Neuronal stem cell (in vitro differentiated cells): ENCODE results near the gene PAM.

Source experiments
- DNase-seq: peaks from one replicate; pipeline ENCODE4 v3.0.0-alpha.2; 2013; ENCODE audit warnings: low spot score
- H2AFZ ChIP-seq: one replicate; pipeline ENCODE4 v1.6.1; 2013; ENCODE audit warnings: mild to moderate bottlenecking, low read length, inconsistent platforms
- H2AK5ac ChIP-seq: 2 replicates; pipeline ENCODE4 v1.6.1; 2013; ENCODE audit warnings: low read depth, mild to moderate bottlenecking, inconsistent platforms, low read length, moderate library complexity, mixed read lengths
- H2BK120ac ChIP-seq: 2 replicates; pipeline ENCODE4 v1.6.1; 2013; ENCODE audit warnings: low read depth, mild to moderate bottlenecking, inconsistent platforms, low read length, moderate library complexity, mixed read lengths
- H2BK12ac ChIP-seq: one replicate; pipeline ENCODE4 v1.6.1; 2013; ENCODE audit warnings: low read length, inconsistent platforms
- H2BK15ac ChIP-seq: 2 replicates; pipeline ENCODE4 v1.6.1; 2013; ENCODE audit warnings: mild to moderate bottlenecking, low read length, inconsistent platforms, mixed read lengths
- H2BK5ac ChIP-seq: one replicate; pipeline ENCODE4 v1.6.1; 2013; ENCODE audit warnings: inconsistent platforms, mild to moderate bottlenecking, low read length, moderate library complexity
- H3K14ac ChIP-seq: one replicate; pipeline ENCODE4 v1.6.1; 2013; ENCODE audit warnings: low read length, inconsistent platforms
- H3K18ac ChIP-seq: 2 replicates; pipeline ENCODE4 v1.6.1; 2013; ENCODE audit warnings: low read length, inconsistent platforms
- H3K23ac ChIP-seq: 2 replicates; pipeline ENCODE4 v1.6.1; 2013; ENCODE audit warnings: low read depth, mild to moderate bottlenecking, mixed read lengths, low read length, inconsistent platforms; ENCODE audit not compliant: poor library complexity
- H3K27ac ChIP-seq: replicated peaks from 3 replicates; pipeline ENCODE4 v1.5.1; 2013; ENCODE audit warnings: low read length, inconsistent platforms
- H3K27me3 ChIP-seq, 3 experiments: 2 replicates each; pipeline ENCODE4 v1.6.1; 2013; ENCODE audit warnings: low read length in 3 of 3, mild to moderate bottlenecking in 2 of 3, inconsistent platforms in 1 of 3, low read depth in 1 of 3, mixed read lengths in 1 of 3, moderate library complexity in 1 of 3; ENCODE audit not compliant: control insufficient read depth in 3 of 3, insufficient read depth in 3 of 3
- H3K36me3 ChIP-seq, 2 donors: replicated peaks in 1 of 2; 2 replicates each; pipeline ENCODE4 v1.6.1; 2013; ENCODE audit warnings: low read length in 2 of 2; ENCODE audit not compliant: control insufficient read depth in 2 of 2, insufficient read depth in 2 of 2
- H3K4ac ChIP-seq: 2 replicates; pipeline ENCODE4 v1.6.1; 2013; ENCODE audit warnings: inconsistent platforms, mild to moderate bottlenecking, low read length, moderate library complexity
- H3K4me1 ChIP-seq, 2 donors: 1 replicate in 1 of 2; 2 replicates in 1 of 2; pipeline ENCODE4 v1.6.1; 2013; ENCODE audit warnings: low read length in 2 of 2, low read depth in 1 of 2; ENCODE audit not compliant: control insufficient read depth in 2 of 2, insufficient read depth in 1 of 2
- H3K4me2 ChIP-seq: one replicate; pipeline ENCODE4 v1.6.1; 2013; ENCODE audit warnings: mild to moderate bottlenecking, low read length, inconsistent platforms; ENCODE audit not compliant: insufficient read depth, poor library complexity, severe bottlenecking
- H3K4me3 ChIP-seq, 2 donors: 2 replicates each; pipeline ENCODE4 v1.5.1; 2013; ENCODE audit warnings: low read length in 2 of 2, mild to moderate bottlenecking in 2 of 2, inconsistent platforms in 1 of 2, moderate library complexity in 1 of 2
- H3K79me1 ChIP-seq: one replicate; pipeline ENCODE4 v1.6.1; 2013; ENCODE audit warnings: low read depth, mild to moderate bottlenecking, inconsistent platforms, low read length, moderate library complexity
- H3K9ac ChIP-seq: one replicate; pipeline ENCODE4 v1.6.1; 2013; ENCODE audit warnings: mild to moderate bottlenecking, low read depth, low read length, inconsistent platforms; ENCODE audit not compliant: poor library complexity
- H3K9me3 ChIP-seq, 2 donors: replicated peaks in 1 of 2; 2 replicates each; pipeline versions ENCODE3 to v1.6.1; 2013; ENCODE audit warnings: low read length in 2 of 2, mild to moderate bottlenecking in 2 of 2, inconsistent platforms in 1 of 2, low read depth in 1 of 2, mixed read lengths in 1 of 2, moderate library complexity in 1 of 2; ENCODE audit not compliant: control insufficient read depth in 2 of 2, insufficient read depth in 1 of 2
- H4K8ac ChIP-seq: one replicate; pipeline ENCODE4 v1.6.1; 2013; ENCODE audit warnings: low read depth, mild to moderate bottlenecking, inconsistent platforms, low read length, moderate library complexity
- H4K91ac ChIP-seq: one replicate; pipeline ENCODE4 v1.6.1; 2013; ENCODE audit warnings: low read length, low read depth, mild to moderate bottlenecking, inconsistent platforms; ENCODE audit not compliant: poor library complexity
- WGBS, 2 donors: extraction: QIAGEN DNeasy Blood & Tissue Kit; methylation state at CpG; one replicate each; pipeline ENCODE4 v1.1.7; 2013; ENCODE audit warnings: missing lambda C conversion rate in 2 of 2, mixed read lengths in 1 of 2; ENCODE audit not compliant: insufficient read length in 2 of 2, insufficient replicate concordance in 1 of 2; ENCODE audit errors: extremely low coverage in 2 of 2; 5-methylcytosine and 5-hydroxymethylcytosine counted together

PAM gene

DNA sequence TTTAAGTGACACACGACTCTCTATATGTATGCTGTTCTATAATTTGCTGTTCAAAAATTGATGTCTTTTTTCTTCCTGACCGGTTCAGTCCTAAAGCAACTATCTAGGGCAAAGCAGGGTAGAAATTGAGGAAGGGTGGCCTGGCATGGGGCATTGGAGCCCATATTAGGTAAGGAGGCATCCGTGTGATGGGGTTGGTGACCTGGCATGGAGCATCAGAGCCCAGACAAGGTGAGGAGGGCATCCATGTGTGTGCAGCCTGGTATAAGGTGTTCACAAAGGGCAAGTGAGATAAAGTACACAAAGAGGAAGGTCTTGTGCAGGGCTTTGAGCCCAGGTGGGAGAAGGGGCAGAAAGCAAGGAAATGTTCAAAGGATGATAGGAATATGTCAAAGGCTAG, 104.9 kb downstream of the PAM start:
- H3K23ac ChIP-seq: no peak overlapping the region
- H4K91ac ChIP-seq: no peak overlapping the region
- H2BK5ac ChIP-seq: no peak overlapping the region
- no peak for DNase-seq
- no peaks in the 10 kb centered on the region for H3K79me1 ChIP-seq
- H3K9me3 ChIP-seq: no peaks in the 10 kb centered on the region
- peaks cover 0 to 15% of the 10 kb centered on the region in 2 donors for H3K4me1 ChIP-seq
- H2BK120ac ChIP-seq: no peak overlapping the region
- no peak overlapping the region for H3K4me2 ChIP-seq
- no peak overlapping the region for H4K8ac ChIP-seq
- no peak overlapping the region for H2AFZ ChIP-seq
- H2AK5ac ChIP-seq: no peak overlapping the region
- H3K4ac ChIP-seq: no peak overlapping the region
- no peak overlapping the region for H3K9ac ChIP-seq
- H3K14ac ChIP-seq: no peak overlapping the region
- no peak overlapping the region for H3K4me3 ChIP-seq
- no peak overlapping the region for H3K27ac ChIP-seq
- no CpG with 5 or more reads among the region's 3 CpGs for WGBS, 2 donors
- H3K27me3 ChIP-seq: no peaks in the 10 kb centered on the region
- no peaks in the 10 kb centered on the region for H3K36me3 ChIP-seq
- no peak overlapping the region for H3K18ac ChIP-seq
- H2BK12ac ChIP-seq: no peak overlapping the region
- H2BK15ac ChIP-seq: no peak overlapping the region

DNA sequence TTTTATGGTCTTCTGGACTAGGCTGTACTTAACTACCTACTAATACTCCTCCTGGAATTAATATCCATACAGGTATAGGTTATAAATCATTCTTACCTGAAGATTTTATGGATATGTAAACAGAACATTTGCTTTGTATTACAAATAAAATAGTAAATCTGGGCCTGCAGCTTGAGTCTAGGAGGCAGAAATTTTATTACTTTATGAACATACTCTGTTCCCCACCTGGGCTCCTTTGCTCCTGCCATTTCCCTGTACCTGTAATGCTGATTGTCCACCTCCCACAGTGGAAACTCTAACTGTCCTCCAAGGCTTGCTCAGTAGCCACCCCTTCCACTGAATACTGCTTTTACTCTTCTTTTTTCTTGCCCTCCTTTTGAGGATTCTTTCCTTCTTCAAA, 108.0 kb downstream of the PAM start:
- Histone ChIP-seq H4K91ac (no peak overlapping the region), H3K27me3 (no peaks in the 10 kb centered on the region), H3K27ac (no peak overlapping the region), H2BK15ac (no peak overlapping the region), H3K79me1 (no peaks in the 10 kb centered on the region), H3K4me2 (no peak overlapping the region), H3K4me1 (peaks cover 3 to 22% of the 10 kb centered on the region in 2 donors), H3K9me3 (no peaks in the 10 kb centered on the region), H2AK5ac (no peak overlapping the region), H2BK120ac (no peak overlapping the region), H3K4me3 (no peak overlapping the region), H3K23ac (no peak overlapping the region), H3K9ac (no peak overlapping the region), H4K8ac (no peak overlapping the region), H3K14ac (no peak overlapping the region), H3K36me3 (no peaks in the 10 kb centered on the region), H2BK12ac (no peak overlapping the region), H3K4ac (no peak overlapping the region), H2AFZ (no peak overlapping the region), H2BK5ac (no peak overlapping the region), H3K18ac (no peak overlapping the region)
- DNase-seq: no peak

DNA sequence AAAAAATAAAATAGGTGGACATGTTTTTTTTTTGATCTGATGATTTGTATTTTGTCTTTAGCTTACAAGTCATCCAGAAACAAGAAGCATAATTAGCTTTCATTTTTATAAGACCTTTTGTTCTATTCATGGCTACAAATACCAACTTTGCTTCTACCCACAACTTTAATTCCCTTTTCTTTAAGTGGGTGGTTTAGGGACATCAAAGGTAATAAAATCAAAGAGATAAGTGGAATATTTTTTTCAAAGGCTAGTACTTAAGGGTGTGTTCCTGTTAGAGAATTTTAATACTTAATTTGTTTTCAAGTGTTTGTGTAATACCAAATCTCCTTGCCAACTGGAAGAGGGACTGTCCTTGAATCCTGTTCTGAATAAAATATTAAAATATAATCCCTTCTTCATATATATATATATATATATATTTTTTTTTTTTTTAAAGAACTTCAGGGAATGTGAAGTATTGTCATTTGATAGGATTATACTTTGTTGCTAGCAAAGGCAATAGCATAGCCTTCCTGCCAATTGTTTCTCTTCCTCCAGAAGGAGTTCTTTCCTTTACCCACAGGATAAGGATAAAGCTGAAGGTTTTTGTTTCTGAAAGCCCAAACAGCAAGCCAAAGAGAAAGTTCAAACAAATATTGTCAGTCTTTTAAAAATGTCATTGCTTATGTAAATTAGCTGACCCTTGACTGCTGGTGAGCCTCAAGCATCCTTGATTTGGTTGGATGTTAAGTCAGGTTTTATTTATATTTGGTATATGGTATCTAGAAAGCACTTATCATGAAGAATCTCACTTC, 108.9 kb downstream of the PAM start:
- Histone ChIP-seq H2BK15ac (no peak overlapping the region), H3K9ac (no peak overlapping the region), H3K18ac (no peak overlapping the region), H3K79me1 (no peaks in the 10 kb centered on the region), H3K4me1 (peaks cover 3 to 22% of the 10 kb centered on the region in 2 donors), H3K14ac (no peak overlapping the region), H3K36me3 (peaks cover 0 to 2% of the 10 kb centered on the region in 2 donors), H3K27ac (no peak overlapping the region), H3K9me3 (peaks cover 0 to 1% of the 10 kb centered on the region in 2 donors), H3K23ac (no peak overlapping the region), H4K8ac (no peak overlapping the region), H4K91ac (no peak overlapping the region), H3K4ac (no peak overlapping the region), H2BK120ac (no peak overlapping the region), H2BK5ac (no peak overlapping the region), H2AFZ (no peak overlapping the region), H3K4me3 (no peak overlapping the region), H2BK12ac (no peak overlapping the region), H3K27me3 (no peaks in the 10 kb centered on the region), H3K4me2 (no peak overlapping the region), H2AK5ac (no peak overlapping the region)
- no peak for DNase-seq

- Histone ChIP-seq H2BK15ac (no peak overlapping the region), H2BK120ac (no peak overlapping the region), H3K4me3 (peak overlapping the region in 1 of 2 donors; percentile 52), H3K79me1 (no peaks in the 10 kb centered on the region), H3K27me3 (no peaks in the 10 kb centered on the region), H3K27ac (peak overlapping the region; percentile 74), H2BK12ac (no peak overlapping the region), H2AK5ac (no peak overlapping the region), H3K9me3 (peaks cover 0 to 3% of the 10 kb centered on the region in 2 donors), H3K18ac (no peak overlapping the region), H3K14ac (no peak overlapping the region), H4K91ac (no peak overlapping the region), H3K4me2 (peak overlapping the region; percentile 72), H2AFZ (peak overlapping the region; percentile 80), H3K9ac (no peak overlapping the region), H3K4me1 (peaks cover 5 to 22% of the 10 kb centered on the region in 2 donors), H2BK5ac (no peak overlapping the region), H3K4ac (no peak overlapping the region), H3K36me3 (peaks cover 0 to 14% of the 10 kb centered on the region in 2 donors), H4K8ac (no peak overlapping the region), H3K23ac (no peak overlapping the region)
- WGBS, 2 donors: no CpG with 5 or more reads among the region's 3 CpGs
- DNase-seq: peak; percentile 59
Measured at GRCh38 chr5:102865171-102865509, 110.0 kb downstream of the PAM start.
